Limb (tissue), 2 donors: ENCODE results near the gene ZNF23.
"Not testable (repeated sequence)": the region's sequence is repeated elsewhere in the genome, so short reads cannot be mapped to it uniquely, and the experiment has no call there.

Source experiments
- DNase-seq, 2 donors: peaks; one replicate each; pipeline ENCODE4 v3.0.0-alpha.2; 2016; ENCODE audit errors: extremely low spot score in 2 of 2

Gene ZNF23

GRCh38 chr16:71461686-71462648 lies at the start of gene ZNF23:
Gene ZNF23, minus strand, starts transcription at chr16:71462247. Its CDS starts 5,451 bp downstream, at chr16:71456796.
- peak; percentile 72 to 92 for DNase-seq

- no peak for DNase-seq
Measured at GRCh38 chr16:71507061-71507460, 45.0 kb upstream of the ZNF23 start.

GRCh38 chr16:71504901-71505300 lies 42.9 kb upstream of the ZNF23 start:
- no peak for DNase-seq

GRCh38 chr16:71504051-71504450 lies 42.0 kb upstream of the ZNF23 start:
- not testable (repeated sequence) for DNase-seq

- DNase-seq = no peak
Measured at GRCh38 chr16:71501547-71501946, 39.5 kb upstream of the ZNF23 start.

- DNase-seq = no peak
Measured at GRCh38 chr16:71500964-71501363, 38.9 kb upstream of the ZNF23 start.

GRCh38 chr16:71499775-71500364 lies 37.8 kb upstream of the ZNF23 start:
- DNase-seq = peak; percentile 51 to 74

- DNase-seq = no peak
Measured at GRCh38 chr16:71498031-71498430, 36.0 kb upstream of the ZNF23 start.

- no peak for DNase-seq
Measured at GRCh38 chr16:71493213-71493612, 31.2 kb upstream of the ZNF23 start.

- DNase-seq = no peak
Measured at GRCh38 chr16:71492786-71493185, 30.7 kb upstream of the ZNF23 start.

GRCh38 chr16:71491054-71491453 lies 29.0 kb upstream of the ZNF23 start:
- no peak for DNase-seq

- DNase-seq = no peak
Measured at GRCh38 chr16:71490361-71490760, 28.3 kb upstream of the ZNF23 start.

- DNase-seq = no peak
Measured at GRCh38 chr16:71489122-71489521, 27.1 kb upstream of the ZNF23 start, which contains the start of gene ZNF19. Gene ZNF19, minus strand, starts transcription at chr16:71489324. Its CDS starts 7,210 bp downstream, at chr16:71482114.

- DNase-seq = peak; percentile 88 to 90
Measured at GRCh38 chr16:71484006-71484893, 22.2 kb upstream of the ZNF23 start.

GRCh38 chr16:71482569-71482968 lies 20.5 kb upstream of the ZNF23 start:
- no peak for DNase-seq

- DNase-seq = no peak
Measured at GRCh38 chr16:71480956-71481355, 18.9 kb upstream of the ZNF23 start.

- DNase-seq = no peak
Measured at GRCh38 chr16:71479420-71479819, 17.4 kb upstream of the ZNF23 start.

- DNase-seq = no peak
Measured at GRCh38 chr16:71476457-71477124, 14.5 kb upstream of the ZNF23 start.

GRCh38 chr16:71474864-71475263 lies 12.8 kb upstream of the ZNF23 start:
- DNase-seq = no peak

- DNase-seq = no peak
Measured at GRCh38 chr16:71473891-71474290, 11.8 kb upstream of the ZNF23 start.

GRCh38 chr16:71472931-71473330 lies 10.9 kb upstream of the ZNF23 start:
- DNase-seq = no peak
